GM19324 (cell line): ENCODE measurements around the gene HHIP.

Experiments
- ATAC-seq: cut with Tn5 transposase; IDR thresholded peaks from one replicate; pipeline ENCODE4 v1.9.1; 2021; ENCODE audit warnings: mild to moderate bottlenecking, moderate library complexity; ENCODE audit not compliant: unreplicated experiment, low FRiP score

The HHIP gene, protein sequence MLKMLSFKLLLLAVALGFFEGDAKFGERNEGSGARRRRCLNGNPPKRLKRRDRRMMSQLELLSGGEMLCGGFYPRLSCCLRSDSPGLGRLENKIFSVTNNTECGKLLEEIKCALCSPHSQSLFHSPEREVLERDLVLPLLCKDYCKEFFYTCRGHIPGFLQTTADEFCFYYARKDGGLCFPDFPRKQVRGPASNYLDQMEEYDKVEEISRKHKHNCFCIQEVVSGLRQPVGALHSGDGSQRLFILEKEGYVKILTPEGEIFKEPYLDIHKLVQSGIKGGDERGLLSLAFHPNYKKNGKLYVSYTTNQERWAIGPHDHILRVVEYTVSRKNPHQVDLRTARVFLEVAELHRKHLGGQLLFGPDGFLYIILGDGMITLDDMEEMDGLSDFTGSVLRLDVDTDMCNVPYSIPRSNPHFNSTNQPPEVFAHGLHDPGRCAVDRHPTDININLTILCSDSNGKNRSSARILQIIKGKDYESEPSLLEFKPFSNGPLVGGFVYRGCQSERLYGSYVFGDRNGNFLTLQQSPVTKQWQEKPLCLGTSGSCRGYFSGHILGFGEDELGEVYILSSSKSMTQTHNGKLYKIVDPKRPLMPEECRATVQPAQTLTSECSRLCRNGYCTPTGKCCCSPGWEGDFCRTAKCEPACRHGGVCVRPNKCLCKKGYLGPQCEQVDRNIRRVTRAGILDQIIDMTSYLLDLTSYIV

DNA sequence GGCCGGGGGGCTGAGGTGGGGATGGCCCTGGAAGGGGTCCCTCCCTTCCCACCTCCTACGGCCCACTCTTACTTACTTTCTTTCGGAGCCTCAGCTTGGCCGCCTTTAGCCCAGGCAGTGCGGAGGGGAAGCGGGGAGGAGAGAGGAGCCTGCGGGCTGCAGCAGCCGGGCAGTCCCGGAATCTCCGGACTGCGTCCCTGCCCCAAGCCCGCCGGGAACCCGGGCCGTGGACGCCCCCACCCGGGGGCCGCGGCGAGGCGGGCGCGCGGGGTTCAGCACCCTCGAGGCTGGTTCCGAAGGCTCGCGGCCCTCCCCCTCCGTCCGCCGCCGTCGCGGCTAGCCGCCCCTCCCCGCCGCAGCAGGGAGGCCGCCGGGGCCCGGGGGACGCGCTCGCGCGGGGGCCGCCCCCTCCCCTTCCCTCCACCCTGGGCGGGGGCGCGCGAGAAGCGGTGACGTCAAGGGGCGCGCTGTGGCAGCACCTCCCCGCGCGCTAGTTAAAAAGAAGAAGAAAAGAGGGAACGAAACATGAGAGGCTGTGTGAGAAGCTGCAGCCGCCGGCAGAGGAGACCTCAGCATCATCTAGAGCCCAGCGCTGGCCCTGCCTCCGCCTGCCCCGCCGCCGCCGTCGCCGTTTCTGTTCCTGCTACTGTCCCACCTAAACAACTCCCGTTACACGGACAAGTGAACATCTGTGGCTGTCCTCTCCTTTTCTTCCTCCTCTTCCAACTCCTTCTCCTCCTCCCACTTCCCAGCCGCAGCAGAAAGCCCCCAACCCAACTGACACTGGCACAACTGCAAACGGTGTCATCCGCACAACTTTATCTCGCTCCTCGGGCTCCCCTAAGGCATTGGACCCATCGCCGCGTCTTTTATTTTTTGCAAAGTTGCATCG lies at the start of gene HHIP:
Gene HHIP (plus strand): TSS at position 526 of the 892 bp plus-strand sequence. CDS start 520 bp downstream, outside the sequence.
- no peak for ATAC-seq

DNA sequence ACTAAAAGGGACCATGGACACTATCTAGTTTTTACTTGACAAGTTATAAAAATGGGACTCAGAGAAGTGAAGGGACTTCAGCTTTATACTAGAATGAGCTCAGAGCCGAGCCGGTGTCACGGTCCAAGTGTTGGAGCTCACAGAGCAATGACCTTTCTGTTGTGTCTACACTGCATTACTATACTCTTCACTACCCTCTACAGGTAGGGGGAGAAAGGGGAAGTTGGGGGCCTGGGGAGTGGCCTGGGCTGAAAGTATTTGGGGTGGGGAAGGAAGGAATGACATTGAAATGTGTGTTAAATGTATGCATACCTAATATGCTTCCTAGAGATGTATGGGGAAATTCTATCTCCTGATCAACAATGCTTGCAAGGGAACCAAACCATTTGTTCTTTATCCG lies 48.8 kb upstream of the HHIP start:
- ATAC-seq: no peak

DNA sequence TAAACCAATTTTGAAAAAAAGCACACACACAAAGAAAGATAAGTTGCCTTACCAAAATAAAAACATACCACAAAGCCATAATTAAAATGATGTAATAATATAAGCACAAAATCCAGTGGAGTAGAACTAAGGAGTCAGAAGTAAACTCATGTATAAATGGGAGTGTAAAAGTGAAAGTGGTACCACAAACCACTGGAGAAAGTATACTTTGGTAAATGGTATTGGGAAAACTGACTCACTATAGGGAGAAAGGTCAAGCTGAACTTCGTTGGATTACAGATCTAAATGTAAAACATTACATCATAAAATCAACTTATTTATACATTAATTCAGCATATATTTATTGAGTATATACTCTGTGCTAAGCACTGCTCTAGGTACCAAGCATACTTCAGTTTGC lies 46.3 kb upstream of the HHIP start:
- ATAC-seq: no peak

DNA sequence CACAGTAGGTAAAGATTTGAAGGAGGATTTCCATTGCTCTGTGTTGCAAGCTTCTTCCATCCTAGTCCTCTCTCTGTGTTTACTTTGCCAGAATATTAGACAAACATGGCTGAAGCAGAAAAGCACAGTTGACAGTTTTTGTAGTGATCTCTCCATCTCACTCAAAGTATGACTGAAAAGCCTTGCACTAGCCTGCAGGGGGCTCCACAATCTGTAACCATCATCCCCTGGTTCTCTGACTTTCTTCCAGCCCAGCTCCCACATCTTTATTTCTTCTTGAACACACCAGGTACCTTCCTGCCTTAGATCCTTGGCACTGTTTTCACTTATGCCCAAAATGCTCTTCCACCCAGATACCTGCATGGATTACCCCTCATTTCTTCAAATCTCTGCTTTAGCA lies 34.1 kb upstream of the HHIP start:
- ATAC-seq: peak; percentile 61

DNA sequence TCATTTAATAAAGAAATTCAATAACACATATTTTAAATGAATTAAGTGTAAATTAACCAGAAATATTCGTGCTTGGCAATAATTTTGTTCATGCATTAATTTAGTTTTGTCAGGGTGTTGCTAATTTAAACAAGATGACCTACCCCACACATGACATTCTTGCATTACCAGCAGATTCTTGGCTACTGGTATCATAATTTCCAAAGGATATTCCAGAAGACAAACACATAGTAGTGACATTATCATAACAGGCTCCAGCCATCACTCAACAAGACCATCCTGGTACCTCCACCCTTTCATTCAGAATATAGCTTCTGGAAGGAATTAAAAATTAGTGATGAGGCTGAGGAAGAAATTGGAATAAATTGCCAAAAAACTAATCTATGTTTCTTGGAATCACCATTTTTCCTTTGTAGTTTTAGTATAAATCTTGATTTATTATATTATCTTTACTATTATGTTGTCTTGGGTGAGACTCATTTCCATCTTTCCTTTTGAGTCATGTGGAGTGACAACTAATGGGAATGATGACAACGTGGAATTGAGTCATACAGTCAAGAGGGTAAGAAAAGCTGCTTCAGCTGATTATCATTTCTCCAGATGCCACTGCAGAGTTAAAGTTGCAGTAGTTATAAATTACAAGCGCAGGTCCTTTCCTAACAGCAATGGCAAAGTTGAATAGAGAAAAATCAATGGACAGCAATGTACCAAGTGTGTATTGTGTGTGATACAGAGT lies 30.9 kb upstream of the HHIP start:
- ATAC-seq: no peak

DNA sequence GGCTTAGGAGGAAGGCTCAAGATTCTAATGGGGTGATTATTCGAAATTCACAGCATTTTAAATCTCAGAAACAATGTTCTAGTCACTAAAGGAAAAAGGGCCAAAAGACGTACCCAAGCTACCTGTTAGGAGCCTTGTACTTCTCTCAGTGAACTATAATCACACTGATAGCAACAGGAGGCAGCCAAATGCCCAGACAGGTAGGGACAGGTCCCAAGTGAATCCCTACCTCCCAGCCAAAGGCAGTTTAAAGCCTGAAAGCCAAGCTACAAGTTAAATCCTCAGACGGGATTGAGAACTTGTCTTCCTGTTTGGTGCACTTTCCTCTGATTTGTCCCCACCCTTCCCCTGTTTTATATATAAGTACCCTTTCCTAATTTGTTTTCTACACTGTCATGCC lies 24.3 kb upstream of the HHIP start:
- no peak for ATAC-seq

DNA sequence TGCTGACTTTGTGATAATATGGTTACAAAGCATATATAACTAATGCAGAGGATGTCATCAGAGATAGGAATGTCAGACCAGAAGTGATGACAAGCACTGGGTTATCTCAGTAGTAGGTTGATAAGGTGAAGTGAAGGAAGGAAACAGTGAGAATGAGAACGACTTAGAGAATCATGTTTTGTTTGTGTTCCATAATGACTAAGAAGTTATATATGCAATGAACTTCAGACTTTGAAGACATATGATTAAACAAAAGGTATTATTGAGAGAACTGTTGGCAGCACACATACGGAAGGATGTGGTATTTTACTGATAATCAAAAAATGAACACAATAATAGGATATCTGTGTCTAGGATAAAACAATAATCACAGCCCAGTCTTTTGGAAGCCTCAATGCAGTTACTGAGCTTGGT lies 18.3 kb upstream of the HHIP start:
- no peak for ATAC-seq

DNA sequence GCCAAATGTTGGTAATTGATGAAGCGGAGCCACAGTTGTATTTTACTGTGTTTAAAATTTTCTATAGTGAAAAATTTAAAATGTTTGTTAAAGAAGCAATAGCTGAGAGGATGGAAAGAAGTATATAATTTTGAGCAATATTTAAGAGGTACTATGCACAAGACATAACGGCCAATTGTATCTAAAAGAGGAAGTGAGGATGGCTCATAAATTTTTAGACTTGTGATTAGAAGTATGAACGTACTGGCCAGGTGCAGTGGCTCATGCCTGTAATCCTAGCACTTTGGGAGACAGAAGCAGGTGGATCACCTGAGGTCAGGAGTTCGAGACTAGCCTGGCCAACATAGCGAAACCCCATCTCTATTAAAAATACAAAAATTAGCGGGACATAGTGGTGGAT lies 12.7 kb upstream of the HHIP start:
- no peak for ATAC-seq

DNA sequence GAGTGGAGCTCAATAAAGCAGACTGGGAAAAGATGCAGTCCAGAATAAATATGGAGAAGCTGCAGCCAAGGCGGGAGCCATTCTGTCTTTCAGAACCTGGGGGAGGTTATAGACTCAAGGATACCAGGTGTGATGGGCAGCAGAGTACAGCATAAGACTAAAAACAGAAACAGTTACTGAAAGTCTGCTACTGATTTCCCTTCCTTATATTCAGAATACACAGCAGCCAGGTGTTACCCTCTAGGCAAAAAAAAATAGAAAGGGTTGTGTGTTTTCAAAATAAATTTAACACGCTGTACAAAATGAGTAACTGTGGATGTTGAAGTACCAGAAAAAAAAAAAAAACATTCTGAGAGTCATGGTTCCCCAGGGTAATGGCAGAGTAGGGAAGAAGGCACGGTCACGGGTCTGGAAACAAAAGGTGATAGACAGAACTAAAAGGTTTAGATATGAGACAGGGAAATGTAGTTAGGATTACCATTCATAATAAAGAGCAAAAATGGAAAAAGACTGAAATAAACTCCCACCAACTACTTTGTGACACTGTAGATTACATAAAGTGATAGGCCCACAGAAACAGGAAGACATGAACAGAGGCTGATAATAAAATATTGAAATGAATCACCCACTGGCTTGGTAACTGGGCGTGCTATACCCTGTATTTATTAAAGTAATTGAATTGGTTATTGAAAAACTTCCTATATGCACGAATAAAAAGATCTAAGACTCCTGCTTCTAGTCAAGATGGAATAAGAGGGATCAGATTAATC lies 10.8 kb upstream of the HHIP start:
- ATAC-seq: peak; percentile 100

DNA sequence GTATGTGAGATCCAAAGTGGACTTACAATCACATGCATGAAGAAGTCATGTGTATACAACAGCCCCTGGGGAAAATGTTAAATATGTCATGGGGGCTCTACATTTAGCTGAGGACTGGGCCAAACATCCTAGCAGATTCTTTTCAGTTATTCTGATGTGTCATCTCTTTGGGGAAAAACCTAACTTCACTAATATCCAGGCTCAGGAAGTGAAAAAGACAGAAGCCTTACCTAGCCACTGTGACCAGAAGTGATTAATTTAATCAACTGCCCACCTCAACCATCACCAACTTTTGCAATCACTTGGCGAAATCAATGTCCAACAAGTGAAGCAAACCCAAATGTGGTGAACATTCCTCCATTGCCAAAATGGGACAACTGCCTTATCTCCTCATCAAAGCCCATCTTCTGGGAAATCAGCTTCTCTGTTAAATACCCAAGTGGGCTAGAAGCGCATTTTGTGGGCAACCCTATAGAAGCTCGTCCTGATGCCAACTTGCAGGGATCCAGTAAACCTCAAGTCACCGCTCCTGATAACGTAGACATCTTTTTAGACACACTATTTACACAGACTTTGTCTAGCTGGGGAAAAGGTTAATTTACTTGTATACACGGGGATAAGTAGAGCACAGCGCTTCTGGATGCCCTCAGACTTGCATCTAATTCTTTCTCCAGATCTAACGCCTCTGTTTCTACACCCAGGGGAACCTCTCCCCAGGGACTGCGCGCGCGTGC lies 1.4 kb upstream of the HHIP start:
- no peak for ATAC-seq

DNA sequence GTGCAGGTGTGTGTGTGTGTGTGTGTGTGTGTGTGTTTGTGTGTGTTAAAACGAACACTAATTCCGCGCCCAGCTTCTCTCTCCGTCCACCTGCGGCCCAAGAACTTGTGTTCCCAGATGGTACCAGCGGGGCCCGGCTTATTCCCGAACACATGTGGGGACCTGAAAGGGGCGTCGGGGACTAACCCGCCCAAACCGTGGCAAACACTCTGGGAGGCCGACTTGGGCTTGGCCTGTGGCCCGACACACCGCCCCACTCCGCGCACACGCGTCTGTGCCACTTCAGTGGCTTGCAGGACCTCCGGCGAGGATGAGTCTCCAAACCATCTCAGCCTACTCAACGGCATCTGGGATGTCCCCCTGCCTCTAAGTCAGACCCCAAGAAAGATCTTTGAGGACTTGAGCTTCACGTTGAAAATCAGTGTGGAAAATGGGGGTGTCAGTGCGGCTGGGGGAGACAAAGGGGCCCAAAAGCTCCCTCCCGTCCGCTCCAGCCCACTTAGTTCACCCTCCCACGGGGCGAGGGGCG lies 790 bp upstream of the HHIP start:
- no peak for ATAC-seq

DNA sequence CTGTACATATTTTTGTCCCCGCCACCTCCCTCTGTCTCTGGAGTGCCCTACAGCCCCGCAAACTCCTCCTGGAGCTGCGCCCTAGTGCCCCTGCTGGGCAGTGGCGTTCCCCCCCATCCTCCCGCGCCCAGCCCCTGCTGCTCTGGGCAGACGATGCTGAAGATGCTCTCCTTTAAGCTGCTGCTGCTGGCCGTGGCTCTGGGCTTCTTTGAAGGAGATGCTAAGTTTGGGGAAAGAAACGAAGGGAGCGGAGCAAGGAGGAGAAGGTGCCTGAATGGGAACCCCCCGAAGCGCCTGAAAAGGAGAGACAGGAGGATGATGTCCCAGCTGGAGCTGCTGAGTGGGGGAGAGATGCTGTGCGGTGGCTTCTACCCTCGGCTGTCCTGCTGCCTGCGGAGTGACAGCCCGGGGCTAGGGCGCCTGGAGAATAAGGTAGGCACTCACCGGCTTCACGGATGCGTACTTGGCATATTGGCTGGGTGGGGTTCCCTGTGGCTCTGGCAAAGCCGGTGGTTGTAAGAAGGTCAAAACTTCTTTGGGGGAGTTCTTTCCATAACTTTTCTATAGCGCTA lies 653 bp downstream of the HHIP start:
- ATAC-seq: no peak

DNA sequence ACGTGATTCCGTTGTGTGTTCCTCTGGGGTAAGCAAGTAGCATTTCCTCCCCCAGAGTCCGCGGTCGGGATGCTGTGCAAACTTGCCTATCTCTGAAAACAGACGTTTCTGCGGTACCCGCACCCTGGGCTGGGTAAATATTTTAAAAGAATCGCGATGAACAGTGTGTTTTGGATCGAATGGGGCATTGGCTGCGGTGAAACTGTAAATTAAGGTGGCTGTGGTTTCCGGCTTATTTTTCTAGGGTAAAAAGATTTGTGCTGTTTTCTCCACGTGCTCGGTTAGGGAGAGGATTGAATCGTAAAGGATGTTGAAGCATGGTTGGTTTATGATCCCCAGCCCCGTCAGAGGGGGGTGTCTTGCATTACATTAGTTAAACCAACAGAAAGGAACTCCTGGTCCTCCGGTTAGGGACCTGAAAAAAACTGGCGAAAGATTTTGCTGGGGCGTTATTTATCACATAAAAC lies 1.2 kb downstream of the HHIP start:
- no peak for ATAC-seq

DNA sequence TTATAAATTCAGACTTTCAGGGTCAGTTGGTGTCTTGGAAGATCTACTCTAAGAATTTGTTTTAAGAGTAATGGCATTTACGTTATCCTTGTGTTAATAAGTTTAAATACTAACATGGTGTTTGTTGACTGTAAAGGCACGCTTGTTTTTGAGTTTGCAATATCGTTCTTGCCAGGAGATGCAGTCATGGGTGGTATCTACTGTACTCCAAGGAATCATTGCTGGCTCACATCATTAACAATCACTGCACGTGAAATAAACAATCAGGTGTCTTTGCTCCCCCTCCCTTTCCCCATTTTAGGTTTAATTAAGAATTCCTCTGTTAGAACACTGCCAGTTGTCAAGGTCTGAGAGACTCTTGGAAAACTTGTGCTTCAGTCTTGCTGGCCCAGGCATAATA lies 1.6 kb downstream of the HHIP start:
- ATAC-seq: no peak

DNA sequence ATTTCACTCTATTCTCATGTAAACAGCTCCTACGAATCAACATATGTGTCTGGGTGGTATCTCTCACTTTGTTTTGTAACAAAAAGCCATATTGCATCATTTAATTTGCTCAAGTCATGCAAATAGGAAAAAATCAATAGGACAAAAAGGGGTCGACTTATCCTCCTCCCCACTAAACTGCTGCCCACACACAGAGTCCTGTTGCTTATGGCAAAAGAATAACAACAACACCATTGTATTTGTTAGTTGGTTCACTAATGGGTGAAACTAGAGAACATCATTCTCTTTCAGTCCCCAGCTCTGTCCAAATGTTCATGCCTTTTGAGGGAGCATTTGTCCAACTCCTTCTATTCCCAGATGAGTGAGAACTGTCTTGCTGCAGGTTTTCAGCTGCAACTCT lies 2.1 kb downstream of the HHIP start:
- no peak for ATAC-seq

DNA sequence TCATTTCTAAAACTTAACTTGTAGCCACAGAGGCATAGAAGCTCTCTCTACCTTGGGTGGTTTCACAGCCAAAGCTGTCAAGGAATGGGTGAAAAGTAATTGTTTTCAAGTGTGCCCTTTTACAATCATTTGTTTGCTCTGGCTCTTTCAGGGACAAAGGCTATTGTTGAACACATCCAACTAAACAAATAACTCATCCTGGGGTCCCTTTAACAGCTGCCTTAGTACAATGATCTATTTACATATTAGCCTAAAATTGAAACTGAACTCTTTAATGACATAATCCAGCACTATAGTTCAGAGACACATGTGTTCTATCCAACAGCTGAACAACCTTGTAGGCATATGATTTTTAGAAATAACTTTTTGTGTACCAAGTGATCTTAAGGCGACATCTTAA lies 3.7 kb downstream of the HHIP start:
- no peak for ATAC-seq

DNA sequence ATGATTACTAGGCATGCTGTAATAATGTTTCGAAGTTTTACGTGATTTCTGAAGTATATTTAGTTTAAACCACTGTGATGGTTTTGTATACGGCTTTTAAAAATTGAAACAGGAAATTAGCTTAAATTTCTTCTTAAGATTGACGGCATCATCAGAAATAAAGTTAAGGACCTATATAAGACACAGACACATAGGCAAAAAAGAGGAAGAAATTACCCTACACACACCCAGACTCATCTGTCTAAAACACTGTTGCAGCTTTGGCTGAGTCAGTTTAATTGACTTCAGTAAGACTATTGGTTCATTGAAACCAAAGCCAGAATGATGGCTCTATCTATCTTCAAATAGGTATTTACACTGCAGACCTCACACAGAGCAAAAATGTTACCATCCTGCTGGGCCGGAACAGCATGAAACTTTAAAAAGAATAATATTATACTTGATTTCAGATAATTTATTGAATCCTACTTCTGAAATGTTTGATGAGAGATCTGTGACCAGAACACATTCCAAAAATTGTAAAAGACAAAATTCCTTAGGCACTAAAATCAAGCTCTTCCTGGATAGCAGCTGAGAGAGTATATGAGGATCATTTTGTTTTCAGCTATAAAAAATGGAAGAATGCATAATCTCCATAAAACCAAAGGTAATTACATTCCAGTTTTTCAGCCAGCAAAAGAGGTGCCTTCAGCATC lies 4.5 kb downstream of the HHIP start:
- ATAC-seq: no peak
